SK-N-SH treated with all-trans-retinoic acid at 6 μM for 48 hours (cell line): ENCODE measurements around the gene ZBTB5.

Experiments
- ATAC-seq: fragments of 200-7000 bp; cut with Tn5 transposase; 3 replicates; pipeline ENCODE4 v1.9.1; 2020; ENCODE audit warnings: mild to moderate bottlenecking, moderate library complexity
- ARNTL ChIP-seq: fragments of 450-650 bp; formaldehyde crosslinking; IDR thresholded peaks from 2 replicates; pipeline ENCODE4 v1.5.0; 2020; ENCODE audit warnings: low read depth, mild to moderate bottlenecking, moderate library complexity, borderline replicate concordance
- BACH2 ChIP-seq: fragments of 250-450 bp; sonication (Bioruptor Pico); IDR thresholded peaks from 2 replicates; pipeline ENCODE4 v1.9.0; 2021; ENCODE audit warnings: mild to moderate bottlenecking, borderline replicate concordance
- CSRNP3 ChIP-seq: fragments of 250-450 bp; sonication (Bioruptor Pico); IDR thresholded peaks from 2 replicates; pipeline ENCODE4 v1.5.1; 2021; ENCODE audit warnings: mild to moderate bottlenecking, moderate library complexity
- ESRRG ChIP-seq: fragments of 250-450 bp; sonication (Bioruptor Pico); IDR thresholded peaks from 2 replicates; pipeline ENCODE4 v1.6.1; 2021; ENCODE audit warnings: mild to moderate bottlenecking
- GLIS3 ChIP-seq: fragments of 250-450 bp; sonication (Bioruptor Pico); IDR thresholded peaks from 2 replicates; pipeline ENCODE4 v1.5.0; 2020; ENCODE audit warnings: mild to moderate bottlenecking, moderate library complexity
- ISL1 ChIP-seq: fragments of 250-450 bp; sonication (Bioruptor Pico); IDR thresholded peaks from 2 replicates; pipeline ENCODE4 v2.1.2; 2022; ENCODE audit warnings: mild to moderate bottlenecking, moderate library complexity
- OSR1 ChIP-seq: fragments of 250-450 bp; sonication (Bioruptor Pico); IDR thresholded peaks from 2 replicates; pipeline ENCODE4 v1.8.0; 2022; ENCODE audit warnings: moderate library complexity, mild to moderate bottlenecking, inconsistent platforms
- RARB ChIP-seq: fragments of 250-450 bp; sonication (Bioruptor Pico); IDR thresholded peaks from 2 replicates; pipeline ENCODE4 v1.8.0; 2021; ENCODE audit warnings: mild to moderate bottlenecking, moderate library complexity
- SNAI2 ChIP-seq: fragments of 250-450 bp; sonication (Bioruptor Pico); IDR thresholded peaks from 2 replicates; pipeline ENCODE4 v1.5.0; 2020; ENCODE audit warnings: mild to moderate bottlenecking, moderate library complexity
- TCF4 ChIP-seq: fragments of 250-450 bp; sonication (Bioruptor Pico); IDR thresholded peaks from 2 replicates; pipeline ENCODE4 v1.8.0; 2021; ENCODE audit warnings: mild to moderate bottlenecking, moderate library complexity, borderline replicate concordance
- TOX ChIP-seq: fragments of 250-450 bp; sonication (Bioruptor Pico); IDR thresholded peaks from 2 replicates; pipeline ENCODE4 v1.8.0; 2021; ENCODE audit warnings: mild to moderate bottlenecking, moderate library complexity, borderline replicate concordance
- ZC3H10 ChIP-seq: fragments of 250-450 bp; sonication (Bioruptor Pico); IDR thresholded peaks from 2 replicates; pipeline ENCODE4 v1.5.1; 2021; ENCODE audit warnings: mild to moderate bottlenecking, moderate library complexity
- ZFP3 ChIP-seq: fragments of 250-450 bp; sonication (Bioruptor Pico); IDR thresholded peaks from 2 replicates; pipeline ENCODE4 v1.5.0; 2020; ENCODE audit warnings: mild to moderate bottlenecking, moderate library complexity
- ZFP30 ChIP-seq: fragments of 450-650 bp; formaldehyde crosslinking; IDR thresholded peaks from 2 replicates; pipeline ENCODE4 v1.5.0; 2022; ENCODE audit warnings: mild to moderate bottlenecking, moderate library complexity
- ZNF565 ChIP-seq: fragments of 450-650 bp; formaldehyde crosslinking; conservative IDR thresholded peaks from 2 replicates; pipeline ENCODE4 v1.5.0; 2020; ENCODE audit warnings: low read depth, mild to moderate bottlenecking, moderate library complexity
- ZNF70 ChIP-seq: fragments of 450-650 bp; formaldehyde crosslinking; IDR thresholded peaks from 2 replicates; pipeline ENCODE4 v1.5.0; 2020; ENCODE audit warnings: mild to moderate bottlenecking, moderate library complexity
- ZNF8 ChIP-seq: fragments of 450-650 bp; formaldehyde crosslinking; IDR thresholded peaks from 2 replicates; pipeline ENCODE4 v1.5.0; 2020; ENCODE audit warnings: mild to moderate bottlenecking, moderate library complexity
- TF ChIP-seq, protein P1 (sequence below): fragments of 250-450 bp; sonication (Bioruptor Pico); IDR thresholded peaks from 2 replicates; pipeline ENCODE4 v1.8.0; 2020; ENCODE audit warnings: mild to moderate bottlenecking, moderate library complexity, borderline replicate concordance
- TF ChIP-seq, protein P2 (sequence below): fragments of 250-450 bp; sonication (Bioruptor Pico); IDR thresholded peaks from 2 replicates; pipeline ENCODE4 v1.8.0; 2021; ENCODE audit warnings: low read depth, mild to moderate bottlenecking, moderate library complexity, borderline replicate concordance
- TF ChIP-seq, protein P3 (sequence below): fragments of 250-450 bp; sonication (Bioruptor Pico); IDR thresholded peaks from 2 replicates; pipeline ENCODE4 v1.5.1; 2020; ENCODE audit warnings: low read depth, mild to moderate bottlenecking, moderate library complexity
- TF ChIP-seq, protein P4 (sequence below): fragments of 250-450 bp; sonication (Bioruptor Pico); IDR thresholded peaks from 2 replicates; pipeline ENCODE4 v1.5.0; 2020; ENCODE audit warnings: mild to moderate bottlenecking, moderate library complexity

The ZBTB5 gene

GRCh38 chr9:37395663-37396062 is 69.6 kb downstream of the ZBTB5 start:
- TF ChIP-seq ESRRG (CRISPR knock-in tag) (no peak), TOX (CRISPR knock-in tag) (no peak), ZNF565 (CRISPR knock-in tag) (no peak), ARNTL (CRISPR knock-in tag) (no peak), ISL1 (CRISPR knock-in tag) (no peak), ZNF8 (CRISPR knock-in tag) (no peak), RARB (no peak), ZC3H10 (CRISPR knock-in tag) (no peak), OSR1 (CRISPR knock-in tag) (no peak), ZFP30 (CRISPR knock-in tag) (no peak), TCF4 (CRISPR knock-in tag) (no peak)
- TF ChIP-seq, protein P1, sequence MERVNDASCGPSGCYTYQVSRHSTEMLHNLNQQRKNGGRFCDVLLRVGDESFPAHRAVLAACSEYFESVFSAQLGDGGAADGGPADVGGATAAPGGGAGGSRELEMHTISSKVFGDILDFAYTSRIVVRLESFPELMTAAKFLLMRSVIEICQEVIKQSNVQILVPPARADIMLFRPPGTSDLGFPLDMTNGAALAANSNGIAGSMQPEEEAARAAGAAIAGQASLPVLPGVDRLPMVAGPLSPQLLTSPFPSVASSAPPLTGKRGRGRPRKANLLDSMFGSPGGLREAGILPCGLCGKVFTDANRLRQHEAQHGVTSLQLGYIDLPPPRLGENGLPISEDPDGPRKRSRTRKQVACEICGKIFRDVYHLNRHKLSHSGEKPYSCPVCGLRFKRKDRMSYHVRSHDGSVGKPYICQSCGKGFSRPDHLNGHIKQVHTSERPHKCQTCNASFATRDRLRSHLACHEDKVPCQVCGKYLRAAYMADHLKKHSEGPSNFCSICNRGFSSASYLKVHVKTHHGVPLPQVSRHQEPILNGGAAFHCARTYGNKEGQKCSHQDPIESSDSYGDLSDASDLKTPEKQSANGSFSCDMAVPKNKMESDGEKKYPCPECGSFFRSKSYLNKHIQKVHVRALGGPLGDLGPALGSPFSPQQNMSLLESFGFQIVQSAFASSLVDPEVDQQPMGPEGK (CRISPR knock-in tag), result no peak
- TF ChIP-seq, protein P2, sequence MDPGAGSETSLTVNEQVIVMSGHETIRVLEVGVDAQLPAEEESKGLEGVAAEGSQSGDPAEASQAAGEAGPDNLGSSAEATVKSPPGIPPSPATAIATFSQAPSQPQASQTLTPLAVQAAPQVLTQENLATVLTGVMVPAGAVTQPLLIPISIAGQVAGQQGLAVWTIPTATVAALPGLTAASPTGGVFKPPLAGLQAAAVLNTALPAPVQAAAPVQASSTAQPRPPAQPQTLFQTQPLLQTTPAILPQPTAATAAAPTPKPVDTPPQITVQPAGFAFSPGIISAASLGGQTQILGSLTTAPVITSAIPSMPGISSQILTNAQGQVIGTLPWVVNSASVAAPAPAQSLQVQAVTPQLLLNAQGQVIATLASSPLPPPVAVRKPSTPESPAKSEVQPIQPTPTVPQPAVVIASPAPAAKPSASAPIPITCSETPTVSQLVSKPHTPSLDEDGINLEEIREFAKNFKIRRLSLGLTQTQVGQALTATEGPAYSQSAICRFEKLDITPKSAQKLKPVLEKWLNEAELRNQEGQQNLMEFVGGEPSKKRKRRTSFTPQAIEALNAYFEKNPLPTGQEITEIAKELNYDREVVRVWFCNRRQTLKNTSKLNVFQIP (CRISPR knock-in tag), result no peak
- ATAC-seq, result no peak

DNA sequence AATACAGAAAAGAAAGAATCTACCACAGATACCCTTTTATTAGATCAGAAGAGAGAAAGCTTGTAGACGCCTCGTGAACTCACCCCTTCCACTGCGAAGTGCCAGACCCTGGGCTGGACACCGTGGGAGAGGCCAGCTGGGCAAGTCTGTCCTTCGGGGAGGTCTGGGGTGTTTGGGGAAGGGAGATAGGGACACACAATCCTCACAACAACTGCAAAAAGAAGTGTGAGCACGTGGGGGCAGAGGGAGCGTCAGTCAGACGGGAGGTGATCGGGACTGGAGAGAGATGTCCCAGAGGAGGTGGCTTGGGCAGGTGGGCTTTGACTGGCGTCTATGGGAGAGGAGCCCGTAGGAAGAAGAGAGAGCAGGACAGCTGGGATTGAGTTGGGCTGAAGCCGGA is 70.0 kb downstream of the ZBTB5 start:
- no peak for ATAC-seq
- no peak for TF ChIP-seq ZFP30 (CRISPR knock-in tag)
- no peak for TF ChIP-seq ZC3H10 (CRISPR knock-in tag)
- TF ChIP-seq ARNTL (CRISPR knock-in tag), result no peak
- no peak for TF ChIP-seq ZNF70 (CRISPR knock-in tag)
- no peak for TF ChIP-seq ESRRG (CRISPR knock-in tag)
- TF ChIP-seq, protein P1 (CRISPR knock-in tag), result no peak
- TF ChIP-seq ZFP3, result no peak
- no peak for TF ChIP-seq CSRNP3
- TF ChIP-seq ZNF565 (CRISPR knock-in tag), result no peak
- TF ChIP-seq, protein P3, sequence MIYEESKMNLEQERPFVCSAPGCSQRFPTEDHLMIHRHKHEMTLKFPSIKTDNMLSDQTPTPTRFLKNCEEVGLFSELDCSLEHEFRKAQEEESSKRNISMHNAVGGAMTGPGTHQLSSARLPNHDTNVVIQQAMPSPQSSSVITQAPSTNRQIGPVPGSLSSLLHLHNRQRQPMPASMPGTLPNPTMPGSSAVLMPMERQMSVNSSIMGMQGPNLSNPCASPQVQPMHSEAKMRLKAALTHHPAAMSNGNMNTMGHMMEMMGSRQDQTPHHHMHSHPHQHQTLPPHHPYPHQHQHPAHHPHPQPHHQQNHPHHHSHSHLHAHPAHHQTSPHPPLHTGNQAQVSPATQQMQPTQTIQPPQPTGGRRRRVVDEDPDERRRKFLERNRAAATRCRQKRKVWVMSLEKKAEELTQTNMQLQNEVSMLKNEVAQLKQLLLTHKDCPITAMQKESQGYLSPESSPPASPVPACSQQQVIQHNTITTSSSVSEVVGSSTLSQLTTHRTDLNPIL (CRISPR knock-in tag), result no peak
- no peak for TF ChIP-seq ZNF8 (CRISPR knock-in tag)
- TF ChIP-seq RARB, result no peak
- no peak for TF ChIP-seq BACH2 (CRISPR knock-in tag)
- TF ChIP-seq SNAI2 (CRISPR knock-in tag), result no peak
- no peak for TF ChIP-seq GLIS3
- TF ChIP-seq, protein P4, sequence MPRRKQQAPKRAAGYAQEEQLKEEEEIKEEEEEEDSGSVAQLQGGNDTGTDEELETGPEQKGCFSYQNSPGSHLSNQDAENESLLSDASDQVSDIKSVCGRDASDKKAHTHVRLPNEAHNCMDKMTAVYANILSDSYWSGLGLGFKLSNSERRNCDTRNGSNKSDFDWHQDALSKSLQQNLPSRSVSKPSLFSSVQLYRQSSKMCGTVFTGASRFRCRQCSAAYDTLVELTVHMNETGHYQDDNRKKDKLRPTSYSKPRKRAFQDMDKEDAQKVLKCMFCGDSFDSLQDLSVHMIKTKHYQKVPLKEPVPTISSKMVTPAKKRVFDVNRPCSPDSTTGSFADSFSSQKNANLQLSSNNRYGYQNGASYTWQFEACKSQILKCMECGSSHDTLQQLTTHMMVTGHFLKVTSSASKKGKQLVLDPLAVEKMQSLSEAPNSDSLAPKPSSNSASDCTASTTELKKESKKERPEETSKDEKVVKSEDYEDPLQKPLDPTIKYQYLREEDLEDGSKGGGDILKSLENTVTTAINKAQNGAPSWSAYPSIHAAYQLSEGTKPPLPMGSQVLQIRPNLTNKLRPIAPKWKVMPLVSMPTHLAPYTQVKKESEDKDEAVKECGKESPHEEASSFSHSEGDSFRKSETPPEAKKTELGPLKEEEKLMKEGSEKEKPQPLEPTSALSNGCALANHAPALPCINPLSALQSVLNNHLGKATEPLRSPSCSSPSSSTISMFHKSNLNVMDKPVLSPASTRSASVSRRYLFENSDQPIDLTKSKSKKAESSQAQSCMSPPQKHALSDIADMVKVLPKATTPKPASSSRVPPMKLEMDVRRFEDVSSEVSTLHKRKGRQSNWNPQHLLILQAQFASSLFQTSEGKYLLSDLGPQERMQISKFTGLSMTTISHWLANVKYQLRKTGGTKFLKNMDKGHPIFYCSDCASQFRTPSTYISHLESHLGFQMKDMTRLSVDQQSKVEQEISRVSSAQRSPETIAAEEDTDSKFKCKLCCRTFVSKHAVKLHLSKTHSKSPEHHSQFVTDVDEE (CRISPR knock-in tag), result no peak
